H9 (cell line): Measurements from ENCODE around the gene STAMBP. TPM values are rescaled to one million over a fixed set of nuclear protein-coding genes. Genes with fewer than 3 reads are reported as not detected.
A peak's percentile ranks its signal among the peaks of the same experiment; 100 is the strongest.

Experiments used
- DNase-seq: peaks from one replicate; pipeline ENCODE4 v3.0.0-alpha.2; 2017
- H2AFZ ChIP-seq: one replicate; pipeline ENCODE4 v1.6.1; 2013; ENCODE audit warnings: mild to moderate bottlenecking, low read length, control low read depth, moderate library complexity
- H2AK5ac ChIP-seq: 2 replicates; pipeline ENCODE4 v1.6.1; 2013; ENCODE audit warnings: low read length, control low read depth, mixed read lengths; ENCODE audit not compliant: insufficient read length
- H2BK120ac ChIP-seq: one replicate; pipeline ENCODE4 v1.6.1; 2013; ENCODE audit warnings: low read depth, mild to moderate bottlenecking, low read length, control low read depth, inconsistent platforms; ENCODE audit not compliant: poor library complexity, severe bottlenecking
- H2BK12ac ChIP-seq: 2 replicates; pipeline ENCODE4 v1.6.1; 2013; ENCODE audit warnings: low read length, control low read depth, mixed read lengths, low read depth; ENCODE audit not compliant: insufficient read length
- H2BK15ac ChIP-seq: 2 replicates; pipeline ENCODE4 v1.6.1; 2013; ENCODE audit warnings: low read depth, low read length, control low read depth
- H2BK20ac ChIP-seq: one replicate; pipeline ENCODE4 v1.6.1; 2013; ENCODE audit warnings: low read depth, mild to moderate bottlenecking, low read length, control low read depth, inconsistent platforms; ENCODE audit not compliant: poor library complexity, severe bottlenecking
- H2BK5ac ChIP-seq: 2 replicates; pipeline ENCODE4 v1.6.1; 2013; ENCODE audit warnings: low read length, control low read depth, mixed read lengths; ENCODE audit not compliant: insufficient read length
- H3K14ac ChIP-seq: 2 replicates; pipeline ENCODE4 v1.6.1; 2013; ENCODE audit warnings: low read length, control low read depth; ENCODE audit not compliant: insufficient read depth
- H3K18ac ChIP-seq: 2 replicates; pipeline ENCODE4 v1.6.1; 2013; ENCODE audit warnings: low read depth, mild to moderate bottlenecking, mixed read lengths, low read length, control low read depth; ENCODE audit not compliant: insufficient read length
- H3K23ac ChIP-seq: 2 replicates; pipeline ENCODE4 v1.6.1; 2013; ENCODE audit warnings: low read length, control low read depth, mixed read lengths, low read depth; ENCODE audit not compliant: insufficient read length
- H3K23me2 ChIP-seq: 2 replicates; pipeline ENCODE4 v1.6.1; 2013; ENCODE audit warnings: low read depth, mild to moderate bottlenecking, mixed read lengths, low read length, control low read depth; ENCODE audit not compliant: insufficient read length, poor library complexity, severe bottlenecking
- H3K27ac ChIP-seq: 2 replicates; pipeline ENCODE4 v1.5.1; 2013; ENCODE audit warnings: low read length, control low read depth, mixed read lengths, low read depth; ENCODE audit not compliant: insufficient read length
- H3K27me3 ChIP-seq: 2 replicates; pipeline ENCODE4 v1.6.1; 2013; ENCODE audit warnings: low read length, control low read depth, inconsistent platforms; ENCODE audit not compliant: insufficient read depth
- H3K4ac ChIP-seq: 2 replicates; pipeline ENCODE4 v1.6.1; 2013; ENCODE audit warnings: low read depth, mild to moderate bottlenecking, control low read depth, inconsistent platforms, low read length, moderate library complexity
- H3K4me1 ChIP-seq: 2 replicates; pipeline ENCODE4 v1.6.1; 2013; ENCODE audit warnings: low read length, control low read depth, inconsistent platforms; ENCODE audit not compliant: insufficient read depth
- H3K4me2 ChIP-seq: 2 replicates; pipeline ENCODE4 v1.6.1; 2013; ENCODE audit warnings: low read length, control low read depth, mixed read lengths; ENCODE audit not compliant: insufficient read length, insufficient read depth
- H3K56ac ChIP-seq: 2 replicates; pipeline ENCODE4 v1.6.1; 2013; ENCODE audit warnings: low read depth, mild to moderate bottlenecking, mixed read lengths, low read length, control low read depth; ENCODE audit not compliant: insufficient read length
- H3K79me1 ChIP-seq: 2 replicates; pipeline ENCODE4 v1.6.1; 2013; ENCODE audit warnings: low read depth, mild to moderate bottlenecking, moderate library complexity, low read length, control low read depth, inconsistent platforms; ENCODE audit not compliant: insufficient read depth, poor library complexity, severe bottlenecking
- H3K79me2 ChIP-seq: 2 replicates; pipeline ENCODE4 v1.6.1; 2013; ENCODE audit warnings: low read length, control low read depth, inconsistent platforms; ENCODE audit not compliant: insufficient read depth
- H3K9ac ChIP-seq: 2 replicates; pipeline ENCODE4 v1.6.1; 2013; ENCODE audit warnings: low read length, control low read depth, mixed read lengths; ENCODE audit not compliant: insufficient read length; ENCODE audit errors: extremely low read depth
- H3K9me3 ChIP-seq: one replicate; pipeline ENCODE4 v1.6.1; 2013; ENCODE audit warnings: low read depth, low read length, inconsistent platforms; ENCODE audit not compliant: control insufficient read depth
- H3T11ph ChIP-seq: one replicate; pipeline ENCODE4 v1.6.1; 2013; ENCODE audit warnings: mild to moderate bottlenecking, low read length, control low read depth, inconsistent platforms
- H4K20me1 ChIP-seq: one replicate; pipeline ENCODE4 v1.6.1; 2013; ENCODE audit not compliant: control insufficient read depth, insufficient read length, insufficient read depth
- H4K5ac ChIP-seq: 2 replicates; pipeline ENCODE4 v1.6.1; 2013; ENCODE audit warnings: low read depth, mild to moderate bottlenecking, mixed read lengths, low read length, control low read depth; ENCODE audit not compliant: insufficient read length
- H4K8ac ChIP-seq: replicated peaks from 2 replicates; pipeline ENCODE4 v1.6.1; 2013; ENCODE audit warnings: low read length, control low read depth, mixed read lengths, low read depth; ENCODE audit not compliant: insufficient read length
- H4K91ac ChIP-seq: 2 replicates; pipeline ENCODE4 v1.6.1; 2013; ENCODE audit warnings: low read depth, mild to moderate bottlenecking, moderate library complexity, mixed read lengths, low read length, control low read depth; ENCODE audit not compliant: insufficient read length
- H3K27ac Mint-ChIP-seq, 3 experiments: 2 replicates in 2 of 3; 3 replicates in 1 of 3; pipeline ENCODE4 v1.8.0; 2020 to 2021; ENCODE audit warnings: mixed read lengths in 3 of 3, mild to moderate bottlenecking in 1 of 3, moderate library complexity in 1 of 3
- H3K27me3 Mint-ChIP-seq: 2 replicates; pipeline ENCODE4 v1.8.0; 2021; ENCODE audit warnings: low read depth, mild to moderate bottlenecking, moderate library complexity, mixed read lengths
- H3K36me3 Mint-ChIP-seq, 3 experiments: 2 replicates in 2 of 3; 3 replicates in 1 of 3; pipeline ENCODE4 v1.8.0; 2020 to 2021; ENCODE audit warnings: low read depth in 3 of 3, mixed read lengths in 3 of 3; ENCODE audit not compliant: insufficient read depth in 1 of 3
- H3K4me1 Mint-ChIP-seq, 2 experiments: 2 replicates each; pipeline ENCODE4 v1.8.0; 2020; ENCODE audit warnings: mixed read lengths in 2 of 2
- H3K4me3 Mint-ChIP-seq, 2 experiments: 2 replicates in 1 of 2; 3 replicates in 1 of 2; pipeline ENCODE4 v1.8.0; 2020 to 2021; ENCODE audit warnings: mild to moderate bottlenecking in 2 of 2, mixed read lengths in 2 of 2, moderate library complexity in 1 of 2
- H3K9me3 Mint-ChIP-seq, 2 experiments: 2 replicates in 1 of 2; 3 replicates in 1 of 2; pipeline ENCODE4 v1.8.0; 2020; ENCODE audit warnings: mild to moderate bottlenecking in 2 of 2, mixed read lengths in 2 of 2, moderate library complexity in 1 of 2
- WGBS: extraction: QIAGEN DNeasy Blood & Tissue Kit; methylation state at CpG from one replicate; pipeline ENCODE4 v1.1.7; 2013; ENCODE audit warnings: missing lambda C conversion rate, low lambda C conversion rate, mixed read lengths; ENCODE audit not compliant: insufficient read length; ENCODE audit errors: extremely low coverage; 5-methylcytosine and 5-hydroxymethylcytosine counted together
- total RNA-seq: library from RNA; stranded (reverse); gene quantifications from 2 replicates; pipeline ENCODE4 v1.2.1, GENCODE V29; 2021
- TF ChIP-seq, protein P1 (sequence below): fragments of 200-600 bp; sonication (generic); conservative IDR thresholded peaks from 3 replicates; pipeline ENCODE4 v1.8.0; 2021; ENCODE audit warnings: antibody characterized with exemption, mild to moderate bottlenecking

The STAMBP gene
- total RNA-seq, 1 experiment from 2014 or later, result 45.5 TPM

DNA sequence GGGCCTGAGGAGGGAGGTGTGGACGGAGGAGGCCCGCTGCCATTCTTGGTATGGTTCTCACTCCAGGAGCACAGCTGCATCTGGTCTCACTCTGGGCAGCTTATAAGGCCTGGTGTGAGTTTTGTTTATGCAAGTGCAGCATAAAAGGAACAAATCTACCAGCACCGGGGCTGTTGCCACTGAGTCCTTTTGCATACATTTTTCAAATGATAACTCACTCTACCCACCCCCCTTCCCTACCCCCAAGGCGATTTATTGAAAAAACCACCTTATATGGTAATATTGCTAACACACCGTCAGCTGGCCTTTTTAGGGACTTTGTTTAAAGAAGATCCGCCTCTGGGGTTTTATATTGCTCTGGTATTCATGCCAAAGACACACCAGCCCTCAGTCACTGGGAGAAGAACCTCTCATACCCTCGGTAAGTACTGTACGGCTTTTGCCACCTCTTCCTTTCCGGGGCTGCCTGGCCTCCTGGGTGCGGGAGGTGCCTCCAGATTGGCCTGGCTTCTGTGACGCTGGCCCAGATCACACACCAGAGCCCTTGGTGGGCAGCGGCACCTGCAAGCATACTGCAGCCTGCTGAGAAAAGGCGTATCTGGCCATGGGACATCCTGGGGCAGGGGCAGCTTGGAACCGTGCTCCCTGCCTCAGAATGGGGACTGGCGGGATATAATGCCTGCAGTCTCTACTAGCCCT, 64.0 kb downstream of the STAMBP start, which contains the start of gene ACTG2:
ACTG2 (plus strand) TSS at position 378 of the 699 bp plus-strand sequence. CDS start 8,304 bp downstream, outside the sequence.
- no peaks in the 10 kb centered on the region for H3K36me3 Mint-ChIP-seq
- H3K27ac Mint-ChIP-seq, result peak within 1 kb of the TSS in 1 of 3 experiments; percentile 61; a peak in 4 of 7 replicates
- Histone ChIP-seq H3K27me3 (no peaks in the 10 kb centered on the region), H3K14ac (no peak within 1 kb of the TSS), H3K23me2 (no peaks in the 10 kb centered on the region), H3K23ac (no peak within 1 kb of the TSS), H2AK5ac (no peak within 1 kb of the TSS), H3K4ac (no peak within 1 kb of the TSS), H4K20me1 (no peaks in the 10 kb centered on the region), H2BK15ac (no peak within 1 kb of the TSS), H3K4me1 (no peaks in the 10 kb centered on the region), H4K8ac (no peak within 1 kb of the TSS), H2BK120ac (no peak within 1 kb of the TSS), H3K9ac (no peak within 1 kb of the TSS), H3K56ac (no peak within 1 kb of the TSS), H3K27ac (no peak within 1 kb of the TSS), H2BK12ac (no peak within 1 kb of the TSS), H4K91ac (no peak within 1 kb of the TSS), H3K4me2 (no peak within 1 kb of the TSS), H3K9me3 (no peaks in the 10 kb centered on the region), H4K5ac (no peak within 1 kb of the TSS), H2AFZ (no peak within 1 kb of the TSS), H2BK20ac (no peak within 1 kb of the TSS), H3T11ph (no peak within 1 kb of the TSS), H3K79me2 (no peaks in the 10 kb centered on the region), H2BK5ac (no peak within 1 kb of the TSS), H3K18ac (peak within 1 kb of the TSS; percentile 32), H3K79me1 (no peaks in the 10 kb centered on the region)
- peaks cover 8 to 10% of the 10 kb centered on the region in 2 experiments; a peak in 3 of 4 replicates for H3K4me1 Mint-ChIP-seq
- H3K4me3 Mint-ChIP-seq, result no peak within 1 kb of the TSS
- DNase-seq, result no peak
- TF ChIP-seq, protein P1, sequence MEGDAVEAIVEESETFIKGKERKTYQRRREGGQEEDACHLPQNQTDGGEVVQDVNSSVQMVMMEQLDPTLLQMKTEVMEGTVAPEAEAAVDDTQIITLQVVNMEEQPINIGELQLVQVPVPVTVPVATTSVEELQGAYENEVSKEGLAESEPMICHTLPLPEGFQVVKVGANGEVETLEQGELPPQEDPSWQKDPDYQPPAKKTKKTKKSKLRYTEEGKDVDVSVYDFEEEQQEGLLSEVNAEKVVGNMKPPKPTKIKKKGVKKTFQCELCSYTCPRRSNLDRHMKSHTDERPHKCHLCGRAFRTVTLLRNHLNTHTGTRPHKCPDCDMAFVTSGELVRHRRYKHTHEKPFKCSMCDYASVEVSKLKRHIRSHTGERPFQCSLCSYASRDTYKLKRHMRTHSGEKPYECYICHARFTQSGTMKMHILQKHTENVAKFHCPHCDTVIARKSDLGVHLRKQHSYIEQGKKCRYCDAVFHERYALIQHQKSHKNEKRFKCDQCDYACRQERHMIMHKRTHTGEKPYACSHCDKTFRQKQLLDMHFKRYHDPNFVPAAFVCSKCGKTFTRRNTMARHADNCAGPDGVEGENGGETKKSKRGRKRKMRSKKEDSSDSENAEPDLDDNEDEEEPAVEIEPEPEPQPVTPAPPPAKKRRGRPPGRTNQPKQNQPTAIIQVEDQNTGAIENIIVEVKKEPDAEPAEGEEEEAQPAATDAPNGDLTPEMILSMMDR, result no peak
- WGBS, result no CpG with 5 or more reads among the region's 15 CpGs
- peaks cover 2% of the 10 kb centered on the region; the same call in 1 of the 2 replicates for H3K27me3 Mint-ChIP-seq
- no peaks in the 10 kb centered on the region for H3K9me3 Mint-ChIP-seq
